Fibroblast of upper back skin (primary cell): Measurements from ENCODE around the gene CRLF1.

ENCODE experiments used
- DNase-seq: peaks from one replicate; pipeline ENCODE4 v3.0.0-alpha.2; 2013

CRLF1 gene

GRCh38 chr19:18543814-18544475, 62.7 kb downstream of the CRLF1 start:
- peak; percentile 63 for DNase-seq
